T-helper 22 cell (primary cell): ENCODE results near the gene SLC24A3.

Experiments used
- DNase-seq: peaks from one replicate; pipeline ENCODE4 v3.0.0-alpha.2; 2020; ENCODE audit warnings: low read depth

SLC24A3 gene

GRCh38 chr20:19679900-19680495 lies 467.6 kb downstream of the SLC24A3 start:
- no peak for DNase-seq

DNA sequence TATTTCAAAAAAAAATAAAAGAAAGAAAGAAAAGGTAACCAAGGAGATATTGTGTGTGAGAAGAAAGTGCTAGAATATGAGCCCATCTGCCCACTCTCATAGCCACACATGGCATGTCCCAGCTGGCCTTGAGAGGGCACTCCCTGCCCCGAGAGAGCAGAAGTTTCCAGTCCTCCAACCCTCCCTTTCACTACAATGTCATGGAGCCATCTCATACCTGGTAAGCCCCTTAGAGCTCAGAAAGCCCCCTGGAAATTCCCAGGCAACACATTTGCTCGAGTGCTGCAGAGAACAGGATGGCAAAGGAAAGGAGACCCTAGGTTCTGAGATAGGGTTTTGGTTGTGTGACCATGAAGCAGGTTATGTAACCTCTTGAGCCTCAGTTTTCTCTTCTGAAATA lies 469.8 kb downstream of the SLC24A3 start:
- no peak for DNase-seq

- DNase-seq, result no peak
These were observed 470.7 kb downstream of the SLC24A3 start for GRCh38 chr20:19683188-19683587.

GRCh38 chr20:19683822-19684221 lies 471.4 kb downstream of the SLC24A3 start:
- no peak for DNase-seq

GRCh38 chr20:19688031-19688806 lies 475.8 kb downstream of the SLC24A3 start:
- DNase-seq, result no peak

- DNase-seq, result no peak
These were observed 478.0 kb downstream of the SLC24A3 start for GRCh38 chr20:19690462-19690861.

DNA sequence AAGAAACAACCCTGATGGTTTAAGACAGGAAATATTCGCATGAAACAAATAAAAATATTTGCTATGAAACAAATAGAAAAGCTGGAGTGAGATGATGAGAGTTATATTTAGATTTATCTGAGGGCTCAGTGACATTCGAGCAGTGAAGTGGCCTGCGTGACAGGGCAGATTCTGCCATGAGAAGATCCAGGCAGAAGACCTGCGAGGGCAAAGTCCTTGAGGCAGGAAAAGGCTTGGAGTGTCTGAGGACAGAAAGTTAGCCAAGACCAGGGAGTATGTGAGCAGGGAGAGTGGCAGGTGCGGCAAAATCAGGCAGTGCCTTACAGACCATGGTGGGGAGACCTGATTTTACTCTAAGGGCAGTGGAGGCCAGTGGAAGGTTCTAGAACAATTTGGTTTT lies 478.7 kb downstream of the SLC24A3 start:
- no peak for DNase-seq

GRCh38 chr20:19692100-19692499 lies 479.7 kb downstream of the SLC24A3 start:
- no peak for DNase-seq

DNA sequence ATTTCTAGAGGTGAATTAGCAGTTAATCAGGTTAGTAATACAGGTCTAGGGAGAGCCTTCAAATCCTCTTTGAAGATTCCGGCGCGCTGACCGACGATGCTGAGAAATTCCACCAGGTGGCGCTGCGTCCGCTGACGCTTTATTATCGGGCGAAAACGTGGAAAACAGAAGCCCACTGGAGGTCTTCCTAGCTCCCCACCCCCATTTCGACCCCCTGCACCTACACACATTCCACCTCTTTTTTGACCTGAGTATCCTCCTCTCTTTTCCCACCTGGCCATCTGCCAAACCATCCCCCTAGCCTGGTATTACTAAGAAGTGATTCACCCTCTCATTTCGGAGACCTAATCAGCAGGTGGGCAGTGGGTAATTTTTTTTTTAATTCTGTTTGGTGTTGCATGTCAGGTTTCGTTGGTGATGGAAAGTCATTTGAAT lies 480.3 kb downstream of the SLC24A3 start:
- DNase-seq, result no peak

- DNase-seq, result no peak
These were observed 481.1 kb downstream of the SLC24A3 start for GRCh38 chr20:19693508-19693907.

- no peak for DNase-seq
These were observed 482.6 kb downstream of the SLC24A3 start for GRCh38 chr20:19695081-19695480.

DNA sequence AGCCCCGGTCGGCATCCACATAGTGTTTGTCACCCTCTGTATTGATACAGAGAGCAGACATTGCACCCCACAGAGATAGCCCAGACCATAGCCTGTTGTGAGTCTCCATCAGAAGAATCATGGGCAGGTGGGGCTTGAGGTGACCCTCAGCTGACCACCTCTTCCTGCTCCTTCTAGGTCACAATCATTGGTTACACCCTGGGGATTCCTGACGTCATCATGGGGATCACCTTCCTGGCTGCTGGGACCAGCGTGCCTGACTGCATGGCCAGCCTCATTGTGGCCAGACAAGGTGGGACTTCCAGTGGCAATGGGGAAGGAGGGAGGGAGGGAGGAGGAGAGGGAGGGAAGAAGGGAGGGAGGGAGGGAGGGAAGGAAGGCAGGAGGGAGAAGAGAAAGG lies 484.2 kb downstream of the SLC24A3 start:
- DNase-seq, result no peak

DNA sequence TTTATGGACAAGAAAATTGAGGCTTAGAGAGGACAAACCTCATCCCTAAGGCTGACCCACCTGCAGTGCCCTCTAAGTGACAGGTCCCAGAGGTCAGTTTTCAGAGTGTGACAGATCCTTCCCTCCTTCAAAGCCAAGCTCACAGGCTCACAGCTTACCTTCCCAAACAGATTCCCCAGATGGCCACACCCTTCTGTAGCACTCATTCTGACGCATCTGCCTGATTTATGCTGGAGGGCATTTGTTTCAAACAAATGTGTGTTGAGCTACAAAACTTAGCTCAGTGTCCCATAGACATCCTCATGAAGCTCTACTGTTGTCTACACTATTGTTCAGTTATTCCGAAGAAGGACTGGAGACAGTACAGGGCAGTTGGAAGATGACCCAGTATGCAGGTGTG lies 485.0 kb downstream of the SLC24A3 start:
- no peak for DNase-seq

DNA sequence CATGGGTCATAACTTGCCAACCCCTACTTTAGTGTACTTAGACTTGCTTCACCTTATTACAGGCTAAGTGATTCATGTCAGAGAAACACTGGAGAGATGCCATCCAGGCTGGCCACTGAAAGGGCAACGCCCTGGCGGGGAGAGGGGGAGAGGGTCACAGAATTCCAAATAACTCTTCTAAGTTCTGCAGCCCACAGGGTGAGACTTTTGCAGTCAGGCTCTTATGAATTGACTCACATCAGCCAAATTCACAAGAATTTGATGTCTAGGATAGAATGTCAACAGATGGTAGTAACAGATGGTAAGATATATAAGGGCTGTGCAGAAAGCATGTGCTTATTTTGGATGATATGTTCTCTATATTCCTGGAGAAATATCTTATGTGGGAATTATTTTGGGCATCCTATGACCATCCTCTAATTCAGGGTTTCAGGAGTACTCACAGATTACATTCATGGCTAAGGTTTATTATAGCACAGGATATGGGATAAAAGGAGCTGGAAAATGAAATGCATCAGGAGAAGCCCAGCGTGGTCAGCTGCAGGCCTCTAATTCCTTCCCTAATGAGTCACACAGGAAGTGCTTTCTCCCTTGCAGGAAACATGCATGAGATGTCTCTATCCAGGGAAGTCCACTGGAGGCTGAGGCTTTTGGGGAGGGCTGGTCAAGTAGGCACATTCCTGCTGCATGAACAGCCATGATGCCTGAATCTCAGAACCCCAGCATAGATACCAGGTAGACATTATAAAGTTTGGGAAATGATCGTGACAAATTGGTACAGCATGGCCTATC lies 486.9 kb downstream of the SLC24A3 start:
- DNase-seq, result no peak

DNA sequence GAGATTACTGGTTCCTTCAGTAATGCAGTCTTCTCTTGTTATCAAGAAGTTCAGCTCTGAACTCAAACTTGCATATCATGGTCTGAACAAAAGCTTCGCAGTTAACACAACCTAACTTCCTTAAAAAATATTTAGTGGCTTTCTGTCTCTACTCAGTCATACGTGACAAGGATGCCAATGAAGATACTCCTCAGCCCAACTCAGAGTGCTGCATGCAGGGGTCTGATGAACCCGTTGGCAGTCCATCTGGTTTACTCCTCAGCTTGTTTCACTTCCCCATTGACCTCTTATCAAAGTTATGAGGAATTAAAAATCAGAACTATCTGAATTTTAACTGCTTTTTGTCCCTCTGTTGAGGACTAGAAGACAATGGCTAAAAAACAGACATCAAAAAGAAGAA lies 489.0 kb downstream of the SLC24A3 start:
- DNase-seq, result no peak

DNA sequence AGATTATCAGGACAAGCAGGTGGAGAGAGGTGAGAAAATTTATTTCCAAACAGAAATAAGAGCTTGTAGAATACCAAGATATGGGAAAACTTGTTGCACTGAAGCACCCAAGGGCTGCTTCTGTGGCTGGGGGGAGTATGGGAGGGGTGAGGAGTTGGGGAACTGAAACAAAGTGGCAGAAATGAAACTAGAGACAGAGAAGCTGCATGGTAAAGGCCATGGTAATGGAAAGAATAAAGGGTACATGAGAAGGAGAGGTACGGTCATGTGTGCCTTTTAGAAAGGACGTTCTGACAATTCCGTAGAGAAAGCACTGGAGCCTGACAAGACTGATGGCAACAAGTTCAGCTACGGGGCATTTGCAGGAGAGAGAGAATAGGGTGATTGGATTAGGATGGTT lies 494.0 kb downstream of the SLC24A3 start:
- no peak for DNase-seq

DNA sequence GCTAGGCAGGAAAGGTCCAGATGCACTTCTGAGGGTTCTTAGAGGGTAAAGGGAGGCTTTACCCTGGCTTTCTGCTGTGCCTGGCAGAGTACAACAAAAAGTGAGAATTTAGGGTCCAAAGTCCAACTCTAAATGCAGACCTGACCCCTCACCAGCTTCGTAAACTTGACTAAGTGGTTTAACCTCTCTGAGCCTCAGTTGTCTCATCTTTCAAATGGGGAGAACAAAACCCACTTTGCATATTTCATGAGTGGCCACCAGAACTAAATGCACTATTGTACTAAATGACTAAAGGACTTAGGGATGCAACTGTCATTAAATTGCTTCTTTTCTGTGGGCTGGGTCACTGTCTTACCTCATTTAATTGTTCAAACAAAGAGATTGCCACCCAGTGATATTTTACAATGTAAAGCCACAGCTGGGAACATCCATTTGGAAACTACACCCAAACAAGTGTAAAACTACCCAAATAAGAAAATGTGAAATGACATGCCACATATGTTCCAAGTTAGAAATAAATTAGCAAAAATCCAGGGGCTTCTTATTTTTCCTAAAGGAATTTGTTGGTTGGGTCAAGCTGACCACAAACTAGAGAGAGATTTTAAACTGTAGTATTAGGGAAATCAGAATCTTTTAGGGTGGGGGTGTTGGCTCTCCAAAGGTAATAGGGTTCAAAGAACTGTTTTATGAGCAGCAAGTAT lies 497.3 kb downstream of the SLC24A3 start:
- DNase-seq, result no peak

DNA sequence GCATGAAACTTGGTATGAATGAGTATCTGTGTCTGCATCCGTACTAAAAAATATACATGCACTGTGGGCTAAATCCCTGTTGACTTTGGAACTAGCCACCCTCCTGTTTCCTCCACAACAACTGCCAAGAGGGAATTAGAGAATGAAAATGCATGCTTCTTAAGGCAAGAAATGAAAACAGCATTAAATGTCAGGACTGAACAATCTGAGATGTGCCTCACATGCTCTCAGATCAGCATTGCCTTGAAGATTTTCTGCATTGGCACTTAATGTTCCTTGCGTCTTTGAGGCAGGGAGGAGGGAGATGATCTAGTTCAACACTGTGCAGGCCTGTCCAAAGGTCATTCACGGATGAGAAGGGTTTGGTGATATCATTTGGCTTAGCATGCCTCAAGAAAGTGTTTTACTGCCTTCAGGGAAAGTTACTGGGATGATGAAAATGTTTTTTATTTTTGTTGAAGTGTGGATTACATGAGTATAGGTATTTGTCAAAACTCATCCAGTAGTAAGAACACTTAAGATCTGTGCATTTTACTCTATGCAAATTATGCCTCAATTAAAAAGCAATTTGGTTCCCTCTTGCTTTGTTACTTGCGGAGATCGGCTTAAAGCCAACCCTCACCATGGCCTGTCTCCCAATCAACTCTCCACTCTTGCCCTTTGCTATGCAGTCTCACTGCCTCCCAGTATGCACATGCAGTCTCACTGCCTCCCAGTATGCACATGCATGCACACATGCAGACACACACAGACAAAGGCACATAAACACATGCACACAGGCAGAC lies 498.1 kb downstream of the SLC24A3 start:
- DNase-seq, result no peak

- no peak for DNase-seq
These were observed 498.7 kb downstream of the SLC24A3 start for GRCh38 chr20:19711126-19711525.

- no peak for DNase-seq
These were observed 500.3 kb downstream of the SLC24A3 start for GRCh38 chr20:19712721-19713260.

DNA sequence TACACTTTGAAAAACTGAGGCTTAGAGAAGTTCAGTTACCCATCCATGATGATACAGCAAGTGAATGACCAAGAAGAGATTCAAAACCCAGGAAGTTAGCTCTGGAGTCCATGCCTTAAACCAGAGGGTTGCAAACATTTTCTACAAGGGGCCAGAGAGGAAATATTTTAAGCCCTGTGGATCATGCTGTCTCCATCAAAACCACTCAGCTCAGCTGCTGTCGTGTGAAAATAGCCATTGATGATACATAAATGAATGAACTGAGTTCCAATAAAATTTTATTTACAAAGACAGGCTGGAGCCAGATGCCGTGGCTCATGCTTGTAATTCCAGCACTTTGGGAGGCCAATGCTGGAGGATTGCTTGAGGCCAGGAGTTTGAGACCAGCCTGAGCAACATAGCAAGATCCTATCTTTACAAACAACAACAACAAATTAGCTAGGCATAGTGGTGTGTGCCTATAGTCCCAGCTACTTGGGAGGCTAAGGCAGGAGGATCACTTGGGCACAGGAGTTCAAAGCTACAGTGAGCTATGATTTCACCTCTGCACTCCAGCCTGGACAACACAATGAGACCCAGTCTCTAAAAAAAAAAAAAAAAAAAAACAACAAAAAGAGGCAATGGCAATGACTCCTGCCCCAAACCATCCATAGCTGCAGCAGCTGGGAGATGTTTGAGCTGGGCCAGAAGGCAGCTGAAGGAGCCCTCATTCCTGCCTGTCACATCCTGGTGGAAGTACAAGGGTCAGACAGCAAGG lies 501.6 kb downstream of the SLC24A3 start:
- DNase-seq, result no peak
